ENCODE results near the gene CERS4. TPM values are rescaled to one million over a fixed set of nuclear protein-coding genes. Genes with fewer than 3 reads are reported as not detected.
"Not testable (repeated sequence)": the region's sequence is repeated elsewhere in the genome, so short reads cannot be mapped to it uniquely, and the experiment has no call there.

Gene CERS4
- total RNA-seq, 2 donors from 2014 or later, result 23.2 to 28.8 TPM

- intact Hi-C loops (cut with DNase I), result loop anchor here in 1 of 2 donors (5.0 kb wide), 1 partner anchor 191 kb away; no protein-coding TSS in a partner anchor
- no peak for DNase-seq (ENCODE audit: low spot score)
Measured at GRCh38 chr19:8208119-8208921, 850 bp upstream of the CERS4 start.

- DNase-seq (ENCODE audit: low spot score), result peak; percentile 87
- intact Hi-C loops (cut with DNase I), result loop anchor here in 1 of 2 donors (5.0 kb wide), 1 partner anchor 192 kb away; no protein-coding TSS in a partner anchor
Measured at GRCh38 chr19:8209462-8210378, 550 bp downstream of the CERS4 start.

GRCh38 chr19:8210421-8211101 lies 1.4 kb downstream of the CERS4 start:
- intact Hi-C loops (cut with DNase I), result no loop called here
- DNase-seq (ENCODE audit: low spot score), result no peak

- intact Hi-C loops (cut with DNase I), result no loop called here
- no peak for DNase-seq (ENCODE audit: low spot score)
Measured at GRCh38 chr19:8212212-8212611, 3.0 kb downstream of the CERS4 start.

- intact Hi-C loops (cut with DNase I), result no loop called here
Measured at GRCh38 chr19:8212916-8213315, 3.7 kb downstream of the CERS4 start.

GRCh38 chr19:8213827-8214672 lies 4.9 kb downstream of the CERS4 start:
- intact Hi-C loops (cut with DNase I), result no loop called here
- DNase-seq (ENCODE audit: low spot score), result no peak

More at GRCh38 chr19:8212916-8213315, 3.7 kb downstream of the CERS4 start:
- no peak for DNase-seq (ENCODE audit: low spot score)

- intact Hi-C loops (cut with DNase I), result no loop called here
- DNase-seq (ENCODE audit: low spot score), result no peak
Measured at GRCh38 chr19:8214802-8215201, 5.6 kb downstream of the CERS4 start.

- intact Hi-C loops (cut with DNase I), result no loop called here
- no peak for DNase-seq (ENCODE audit: low spot score)
Measured at GRCh38 chr19:8215783-8216182, 6.6 kb downstream of the CERS4 start.

- intact Hi-C loops (cut with DNase I), result no loop called here
- DNase-seq (ENCODE audit: low spot score), result no peak
Measured at GRCh38 chr19:8216357-8216756, 7.2 kb downstream of the CERS4 start.

- DNase-seq (ENCODE audit: low spot score); intact Hi-C loops (cut with DNase I): not testable (repeated sequence)
Measured at GRCh38 chr19:8218127-8218526, 9.0 kb downstream of the CERS4 start.

- no peak for DNase-seq (ENCODE audit: low spot score)
- intact Hi-C loops (cut with DNase I), result no loop called here
Measured at GRCh38 chr19:8220481-8220880, 11.3 kb downstream of the CERS4 start.

GRCh38 chr19:8221161-8221560 lies 12.0 kb downstream of the CERS4 start:
- no peak for DNase-seq (ENCODE audit: low spot score)
- intact Hi-C loops (cut with DNase I), result no loop called here

GRCh38 chr19:8223442-8223841 lies 14.3 kb downstream of the CERS4 start:
- intact Hi-C loops (cut with DNase I); DNase-seq (ENCODE audit: low spot score): not testable (repeated sequence)

GRCh38 chr19:8224394-8225145 lies 15.4 kb downstream of the CERS4 start:
- peak; percentile 90 for DNase-seq (ENCODE audit: low spot score)
- intact Hi-C loops (cut with DNase I), result no loop called here

GRCh38 chr19:8231073-8231604 lies 22.0 kb downstream of the CERS4 start:
- intact Hi-C loops (cut with DNase I), result no loop called here
- no peak for DNase-seq (ENCODE audit: low spot score)

- intact Hi-C loops (cut with DNase I), result no loop called here
- DNase-seq (ENCODE audit: low spot score), result no peak
Measured at GRCh38 chr19:8233370-8233769, 24.2 kb downstream of the CERS4 start.

- intact Hi-C loops (cut with DNase I), result no loop called here
Measured at GRCh38 chr19:8237026-8237425, 27.9 kb downstream of the CERS4 start.

GRCh38 chr19:8238251-8238650 lies 29.1 kb downstream of the CERS4 start:
- intact Hi-C loops (cut with DNase I), result no loop called here
- DNase-seq (ENCODE audit: low spot score), result no peak

More at GRCh38 chr19:8237026-8237425, 27.9 kb downstream of the CERS4 start:
- no peak for DNase-seq (ENCODE audit: low spot score)

Measured in posterior vena cava (tissue), 2 donors.